ENCODE results near the gene PKP1.

PKP1 gene

GRCh38 chr1:201376107-201376463 lies 92.8 kb downstream of the PKP1 start:
- no peak for DNase-seq

DNA sequence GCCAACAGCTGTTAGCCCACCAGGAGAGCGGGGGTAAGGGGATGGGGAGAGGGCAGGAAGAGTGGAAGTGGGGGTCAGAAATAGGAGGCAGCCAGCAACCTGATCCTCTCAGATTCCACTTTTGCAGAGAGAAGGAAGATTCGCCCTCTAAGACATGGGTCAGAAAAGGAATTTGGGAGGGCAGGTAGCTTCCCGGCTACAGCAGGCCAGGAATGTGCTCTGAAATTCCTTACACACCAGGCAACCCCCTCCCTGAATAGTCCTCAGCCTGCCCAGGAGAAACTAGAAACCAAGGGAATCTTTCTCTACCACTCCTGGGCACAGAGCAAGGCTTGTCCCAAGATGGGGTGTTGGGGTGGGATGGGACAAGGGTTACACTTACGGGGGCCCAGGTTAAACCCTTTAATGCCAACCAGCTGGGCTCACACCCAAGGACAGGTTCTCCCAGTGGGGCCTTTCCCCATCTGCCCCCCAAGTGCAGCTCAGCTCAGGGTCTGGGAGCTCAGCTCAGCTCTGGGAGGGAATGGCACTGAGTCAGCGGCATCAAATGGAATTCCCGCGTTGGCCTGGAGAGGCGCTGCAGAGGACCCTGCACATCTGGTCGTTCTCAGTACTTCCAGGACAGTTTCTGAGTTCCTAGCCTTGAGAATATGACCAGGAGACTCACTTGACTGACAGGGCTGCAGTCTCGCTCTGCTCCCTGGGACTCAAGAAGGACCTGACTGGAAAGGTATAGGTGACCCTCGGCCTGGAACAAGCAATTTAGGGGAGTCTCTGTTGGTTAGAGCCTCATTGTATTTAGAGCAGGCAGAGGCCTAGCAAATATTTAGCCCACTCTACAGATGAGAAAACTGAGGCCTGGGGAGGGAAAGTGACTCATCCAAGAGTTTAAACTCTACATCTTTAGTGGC lies 93.4 kb downstream of the PKP1 start:
- no peak for DNase-seq

- no peak for DNase-seq
Measured at GRCh38 chr1:201377611-201378092, 94.3 kb downstream of the PKP1 start, which contains the start of gene TNNT2. TNNT2 (minus strand) TSS chr1:201377680; CDS start chr1:201373254, 4,426 bp downstream.

GRCh38 chr1:201378804-201379203 lies 95.5 kb downstream of the PKP1 start:
- no peak for DNase-seq

- no peak for DNase-seq
Measured at GRCh38 chr1:201379733-201380242, 96.5 kb downstream of the PKP1 start.

GRCh38 chr1:201381130-201381529 lies 97.8 kb downstream of the PKP1 start:
- no peak for DNase-seq
